Astrocyte (in vitro differentiated cells and primary cell): ENCODE data around the gene APBB1. TPM values are rescaled to one million over a fixed set of nuclear protein-coding genes. Genes with fewer than 3 reads are reported as not detected.

ENCODE experiments used
- DNase-seq: peaks from one replicate; pipeline ENCODE4 v3.0.0-alpha.2; 2010; ENCODE audit warnings: low read depth
- FAIRE-seq: peaks from 2 replicates; lab custom pipeline; 2011; peaks lifted over from hg19 to GRCh38; lab: Jason Lieb, UNC
- H2AFZ ChIP-seq: 2 replicates; pipeline ENCODE4 v1.6.0; 2012; ENCODE audit warnings: low read depth, low read length, inconsistent platforms
- H3K27ac ChIP-seq: 2 replicates; pipeline ENCODE4 v1.5.1; 2011; ENCODE audit warnings: low read depth, low read length, inconsistent platforms
- H3K27me3 ChIP-seq: 2 replicates; pipeline ENCODE4 v1.6.0; 2011; ENCODE audit warnings: low read length, inconsistent platforms; ENCODE audit not compliant: insufficient read depth
- H3K36me3 ChIP-seq: 2 replicates; pipeline ENCODE4 v1.5.1; 2011; ENCODE audit warnings: low read length, inconsistent platforms; ENCODE audit not compliant: insufficient read depth
- H3K4me1 ChIP-seq: 2 replicates; pipeline ENCODE4 v1.5.1; 2011; ENCODE audit warnings: low read length, inconsistent platforms; ENCODE audit not compliant: insufficient read depth
- H3K4me2 ChIP-seq: 2 replicates; pipeline ENCODE4 v1.6.0; 2012; ENCODE audit warnings: low read length, inconsistent platforms
- H3K4me3 ChIP-seq: 2 replicates; pipeline ENCODE4 v1.5.1; 2011; ENCODE audit warnings: low read depth, mild to moderate bottlenecking, low read length, inconsistent platforms; ENCODE audit not compliant: insufficient read depth
- H3K79me2 ChIP-seq: 2 replicates; pipeline ENCODE4 v1.6.0; 2012; ENCODE audit warnings: mild to moderate bottlenecking, low read length, inconsistent platforms; ENCODE audit not compliant: insufficient read depth
- H3K9ac ChIP-seq: 2 replicates; pipeline ENCODE4 v1.6.0; 2012; ENCODE audit warnings: mild to moderate bottlenecking, low read length, inconsistent platforms
- H3K9me3 ChIP-seq: 2 replicates; pipeline ENCODE4 v1.5.1; 2012; ENCODE audit warnings: low read depth, mild to moderate bottlenecking, low read length, inconsistent platforms; ENCODE audit not compliant: insufficient read depth
- H4K20me1 ChIP-seq: 2 replicates; pipeline ENCODE4 v1.6.0; 2012; ENCODE audit warnings: low read length, inconsistent platforms; ENCODE audit not compliant: insufficient read depth
- H3K27ac Mint-ChIP-seq: one replicate; pipeline ENCODE4 v1.8.0; 2021; ENCODE audit warnings: mild to moderate bottlenecking, mixed read lengths; ENCODE audit not compliant: unreplicated experiment
- H3K27me3 Mint-ChIP-seq: one replicate; pipeline ENCODE4 v1.8.0; 2021; ENCODE audit warnings: low read depth, mixed read lengths; ENCODE audit not compliant: unreplicated experiment
- H3K36me3 Mint-ChIP-seq: one replicate; pipeline ENCODE4 v1.8.0; 2021; ENCODE audit warnings: low read depth, mixed read lengths; ENCODE audit not compliant: unreplicated experiment
- H3K4me1 Mint-ChIP-seq: one replicate; pipeline ENCODE4 v1.8.0; 2021; ENCODE audit warnings: low read depth, mixed read lengths; ENCODE audit not compliant: unreplicated experiment
- H3K4me3 Mint-ChIP-seq: one replicate; pipeline ENCODE4 v1.8.0; 2021; ENCODE audit warnings: mild to moderate bottlenecking, moderate library complexity, mixed read lengths; ENCODE audit not compliant: unreplicated experiment
- H3K9me3 Mint-ChIP-seq: one replicate; pipeline ENCODE4 v1.8.0; 2021; ENCODE audit warnings: mild to moderate bottlenecking, mixed read lengths; ENCODE audit not compliant: unreplicated experiment
- CTCF ChIP-seq: IDR thresholded peaks from 2 replicates; pipeline ENCODE4 v1.5.1; 2011; ENCODE audit warnings: low read depth, mild to moderate bottlenecking, inconsistent platforms, low read length, moderate library complexity; ENCODE audit not compliant: insufficient read depth
- EZH2 ChIP-seq: IDR thresholded peaks from 2 replicates; pipeline ENCODE4 v1.6.1; 2012; ENCODE audit warnings: mild to moderate bottlenecking, low read length, inconsistent platforms; ENCODE audit not compliant: insufficient read depth
- total RNA-seq: library from RNA; stranded (reverse); gene quantifications from 2 replicates; pipeline ENCODE4 v1.2.1, GENCODE V29; 2021

The APBB1 gene
- total RNA-seq, 1 donor from 2014 or later = 36.3 TPM

GRCh38 chr11:6414874-6415328, 4.0 kb downstream of the APBB1 start:
- Histone ChIP-seq H3K4me3 (no peak overlapping the region), H3K9ac (no peak overlapping the region), H3K36me3 (no peaks in the 10 kb centered on the region), H3K9me3 (no peaks in the 10 kb centered on the region), H3K79me2 (peaks cover 27% of the 10 kb centered on the region), H4K20me1 (peaks cover 49% of the 10 kb centered on the region), H3K4me2 (no peak overlapping the region), H3K27ac (no peak overlapping the region), H3K4me1 (peaks cover 7% of the 10 kb centered on the region), H3K27me3 (no peaks in the 10 kb centered on the region), H2AFZ (no peak overlapping the region)
- Mint-ChIP-seq H3K4me1 (peaks cover 4% of the 10 kb centered on the region), H3K27me3 (no peaks in the 10 kb centered on the region), H3K9me3 (no peaks in the 10 kb centered on the region), H3K4me3 (no peak overlapping the region), H3K27ac (no peak overlapping the region), H3K36me3 (peaks cover 4% of the 10 kb centered on the region)
- FAIRE-seq = no peak
- no peak for TF ChIP-seq EZH2
- no peak for TF ChIP-seq CTCF
- no peak for DNase-seq

- H3K4me3 Mint-ChIP-seq = no peak overlapping the region
- no peaks in the 10 kb centered on the region for H3K9me3 Mint-ChIP-seq
- H3K27me3 Mint-ChIP-seq = no peaks in the 10 kb centered on the region
- Histone ChIP-seq H3K79me2 (peaks cover 27% of the 10 kb centered on the region), H3K36me3 (no peaks in the 10 kb centered on the region), H3K27me3 (no peaks in the 10 kb centered on the region), H3K9ac (no peak overlapping the region), H3K4me3 (no peak overlapping the region), H3K9me3 (no peaks in the 10 kb centered on the region), H3K27ac (no peak overlapping the region), H3K4me1 (peaks cover 2% of the 10 kb centered on the region), H2AFZ (no peak overlapping the region), H4K20me1 (peaks cover 49% of the 10 kb centered on the region), H3K4me2 (no peak overlapping the region)
- TF ChIP-seq CTCF = no peak
- no peak for TF ChIP-seq EZH2
- DNase-seq = no peak
- H3K4me1 Mint-ChIP-seq = peaks cover 4% of the 10 kb centered on the region
- FAIRE-seq = no peak
- no peak overlapping the region for H3K27ac Mint-ChIP-seq
- peaks cover 6% of the 10 kb centered on the region for H3K36me3 Mint-ChIP-seq
These were observed 5.1 kb downstream of the APBB1 start for GRCh38 chr11:6413791-6414201.

GRCh38 chr11:6411594-6412031, 7.3 kb downstream of the APBB1 start:
- Histone ChIP-seq H3K9ac (no peak overlapping the region), H3K27me3 (no peaks in the 10 kb centered on the region), H4K20me1 (peaks cover 43% of the 10 kb centered on the region), H3K4me2 (no peak overlapping the region), H2AFZ (no peak overlapping the region), H3K9me3 (no peaks in the 10 kb centered on the region), H3K36me3 (no peaks in the 10 kb centered on the region), H3K27ac (no peak overlapping the region), H3K4me1 (no peaks in the 10 kb centered on the region), H3K79me2 (peaks cover 23% of the 10 kb centered on the region), H3K4me3 (no peak overlapping the region)
- no peak for DNase-seq
- no peak for TF ChIP-seq CTCF
- Mint-ChIP-seq H3K27ac (no peak overlapping the region), H3K27me3 (no peaks in the 10 kb centered on the region), H3K4me1 (peaks cover 9% of the 10 kb centered on the region), H3K4me3 (no peak overlapping the region), H3K36me3 (peaks cover 6% of the 10 kb centered on the region), H3K9me3 (no peaks in the 10 kb centered on the region)
- FAIRE-seq = no peak
